Endothelial cell of umbilical vein (primary cell): ENCODE results near the gene PLEKHS1. TPM values are rescaled to one million over a fixed set of nuclear protein-coding genes. Genes with fewer than 3 reads are reported as not detected.

ENCODE experiments used
- Bru-seq: library from RNA; stranded (reverse); fragments of 400-500 nt; gene quantifications from one replicate; lab custom pipeline; 2021; lab: Mats Ljungman, UMichigan
- BruChase-seq, 2 experiments: library from RNA; stranded (reverse); fragments of 400-500 nt; gene quantifications; one replicate each; lab custom pipeline; 2021; lab: Mats Ljungman, UMichigan
- BruUV-seq: library from RNA; stranded (reverse); fragments of 400-500 nt; replicated peaks from 2 replicates; lab custom pipeline; 2021; lab: Mats Ljungman, UMichigan
- CTCF ChIA-PET: fragments of 300-600, 350-600 bp; sonication (Branson Sonifier 250); formaldehyde crosslinking; loops from one replicate; lab custom pipeline; 2021; ENCODE audit warnings: antibody characterized with exemption, inconsistent platforms; lab: Charles Lee
- POLR2A ChIA-PET: fragments of 300-600, 350-600 bp; sonication (Branson Sonifier 250); formaldehyde crosslinking; loops from one replicate; lab custom pipeline; 2021; ENCODE audit warnings: antibody characterized with exemption, inconsistent platforms; lab: Charles Lee
- DNase-seq: peaks from one replicate; pipeline ENCODE4 v3.0.0-alpha.2; 2011; ENCODE audit warnings: low read depth, low spot score
- FAIRE-seq: peaks from 2 replicates; lab custom pipeline; 2011; peaks lifted over from hg19 to GRCh38; lab: Jason Lieb, UNC
- H2AFZ ChIP-seq: 2 replicates; pipeline ENCODE4 v1.6.0; 2012; ENCODE audit warnings: low read depth, low read length, control low read depth, inconsistent platforms
- H3K27ac ChIP-seq: 2 replicates; pipeline ENCODE4 v1.5.1; 2011; ENCODE audit warnings: low read depth, mild to moderate bottlenecking, control low read depth, low read length, moderate library complexity; ENCODE audit not compliant: insufficient read depth
- H3K27me3 ChIP-seq, 2 experiments: 2 replicates each; pipeline versions ENCODE4 v1.6.0 to v1.6.1; 2011; ENCODE audit warnings: low read length in 2 of 2, mixed read lengths in 1 of 2; ENCODE audit not compliant: control insufficient read depth in 2 of 2, insufficient read depth in 2 of 2
- H3K36me3 ChIP-seq, 2 experiments: 2 replicates in 1 of 2; 3 replicates in 1 of 2; pipeline ENCODE4 v1.5.1; 2011; ENCODE audit warnings: low read length in 2 of 2, mild to moderate bottlenecking in 1 of 2, moderate library complexity in 1 of 2; ENCODE audit not compliant: control insufficient read depth in 2 of 2, insufficient read depth in 2 of 2; ENCODE audit errors: extremely low read depth in 1 of 2
- H3K4me1 ChIP-seq: 3 replicates; pipeline ENCODE4 v1.5.1; 2011; ENCODE audit warnings: mild to moderate bottlenecking, low read length; ENCODE audit not compliant: control insufficient read depth, insufficient read depth; ENCODE audit errors: extremely low read depth
- H3K4me2 ChIP-seq: 2 replicates; pipeline ENCODE4 v1.6.1; 2011; ENCODE audit warnings: low read length, control low read depth, mixed read lengths; ENCODE audit not compliant: insufficient read depth
- H3K4me3 ChIP-seq, 3 experiments: fragments of 200-600 bp in 1 of 3; sonication (generic), shearing (Covaris generic) in 1 of 3; replicated peaks in 1 of 3; 2 replicates each; pipeline ENCODE4 v1.5.1; 2011 to 2016; ENCODE audit warnings: control low read depth in 3 of 3, low read length in 3 of 3, mild to moderate bottlenecking in 2 of 3, inconsistent platforms in 1 of 3, low read depth in 1 of 3, moderate library complexity in 1 of 3; ENCODE audit not compliant: insufficient read depth in 1 of 3
- H3K79me2 ChIP-seq: 2 replicates; pipeline ENCODE4 v1.6.0; 2012; ENCODE audit warnings: low read length, inconsistent platforms; ENCODE audit not compliant: control insufficient read depth, insufficient read depth
- H3K9ac ChIP-seq: replicated peaks from 2 replicates; pipeline ENCODE3; 2011; ENCODE audit warnings: low read length, control low read depth; ENCODE audit not compliant: insufficient read depth; ENCODE audit errors: extremely low read depth
- H3K9me1 ChIP-seq: replicated peaks from 3 replicates; pipeline ENCODE4 v1.6.0; 2011; ENCODE audit warnings: mild to moderate bottlenecking, low read length; ENCODE audit not compliant: control insufficient read depth, insufficient read depth; ENCODE audit errors: extremely low read depth
- H3K9me3 ChIP-seq: replicated peaks from 2 replicates; pipeline ENCODE4 v1.5.1; 2012; ENCODE audit warnings: low read length, inconsistent platforms; ENCODE audit not compliant: control insufficient read depth, insufficient read depth
- H4K20me1 ChIP-seq: replicated peaks from 2 replicates; pipeline ENCODE3; 2011; ENCODE audit warnings: mild to moderate bottlenecking, low read length; ENCODE audit not compliant: control insufficient read depth, insufficient read depth; ENCODE audit errors: extremely low read depth
- CTCF ChIP-seq, 2 donors: IDR thresholded peaks; 1 replicate in 1 of 2; 2 replicates in 1 of 2; pipeline ENCODE4 v1.5.1; 2011; ENCODE audit warnings: low read length in 2 of 2, mild to moderate bottlenecking in 2 of 2, moderate library complexity in 2 of 2, control low read depth in 1 of 2, inconsistent platforms in 1 of 2, low read depth in 1 of 2; ENCODE audit not compliant: insufficient read depth in 1 of 2; ENCODE audit errors: extremely low read depth in 1 of 2
- EZH2 ChIP-seq: IDR thresholded peaks from 2 replicates; pipeline ENCODE4 v1.6.1; 2012; ENCODE audit warnings: borderline replicate concordance, low read depth, mild to moderate bottlenecking, moderate library complexity, low read length, inconsistent platforms; ENCODE audit not compliant: severe bottlenecking
- MYC ChIP-seq: IDR thresholded peaks from one replicate; pipeline ENCODE4 v1.6.1; 2011; ENCODE audit warnings: mild to moderate bottlenecking, low read depth, low read length
- POLR2AphosphoS5 ChIP-seq: IDR thresholded peaks from 2 replicates; pipeline ENCODE4 v1.6.1; 2012; ENCODE audit warnings: low read depth, mild to moderate bottlenecking, control low read depth, low read length, moderate library complexity; ENCODE audit not compliant: insufficient read depth
- dilution Hi-C: fragments of 300-500 bp; cut with MboI; formaldehyde crosslinking; loops from one replicate; pipeline ENCODE4 v1.15.0; 2019; ENCODE audit warnings: low sequenced_read_pairs; ENCODE audit not compliant: extremely low pct_ligation_motif_present
- intact Hi-C: fragments of 100-400 bp; cut with micrococcal nuclease; formaldehyde crosslinking; loops from one replicate; pipeline ENCODE4 v1.10.0; 2022
- long read RNA-seq: library from polyadenylated mRNA; stranded (forward); transcript quantifications from one replicate; pipeline ENCODE4 v2.0.0, GENCODE V29; 2021
- polyA minus RNA-seq, 3 experiments: library from RNA; depleted of rRNA, polyadenylated mRNA; stranded (reverse); fragments of >200 nt; gene quantifications; 1 replicate in 1 of 3; 2 replicates in 2 of 3; pipeline ENCODE4 v1.2.3, GENCODE V29; 2011
- polyA plus RNA-seq, 4 experiments: library from polyadenylated mRNA; depleted of rRNA in 3 of 4; stranded (reverse) in 3 of 4; unstranded in 1 of 4; fragments of >200 nt; gene quantifications; 2 replicates each; pipeline versions ENCODE4 v1.2.1 to v1.2.3, GENCODE V29; 2011 to 2012; ENCODE audit warnings: missing spikeins in 1 of 4
- total RNA-seq: library from RNA; stranded (reverse); gene quantifications from 2 replicates; pipeline ENCODE4 v1.2.3, GENCODE V29; 2021

The PLEKHS1 gene
- not detected in 2 replicates for total RNA-seq
- polyA plus RNA-seq, result not detected in 2 replicates
- not detected in 2 replicates for polyA plus RNA-seq (2011; cell fraction: cytosol; rRNA removed)
- polyA plus RNA-seq (2011; cell fraction: nucleus; rRNA removed), result not detected in 2 replicates
- polyA plus RNA-seq (2012), result not detected in 2 replicates
- polyA minus RNA-seq, result not detected in 2 replicates
- polyA minus RNA-seq (2011; cell fraction: cytosol; rRNA and poly(A)+ RNA removed), result not detected
- polyA minus RNA-seq (2011; cell fraction: nucleus; rRNA and poly(A)+ RNA removed), result not detected in 2 replicates
- Bru-seq, nascent RNA, result percentile 3 among the genes with signal in this experiment
- percentile 12 among the genes with signal in this experiment for BruChase-seq, experiment 1, labeled RNA remaining after a 6-hour chase
- percentile 15 among the genes with signal in this experiment for BruChase-seq, experiment 2, labeled RNA remaining after a 2-hour chase
- long read RNA-seq, result 0 reads

- Histone ChIP-seq H3K9ac (no peak within 1 kb of the TSS), H2AFZ (no peak within 1 kb of the TSS), H4K20me1 (no peaks in the 10 kb centered on the region), H3K9me1 (no peaks in the 10 kb centered on the region), H3K9me3 (no peaks in the 10 kb centered on the region), H3K27ac (no peak within 1 kb of the TSS), H3K79me2 (no peaks in the 10 kb centered on the region), H3K4me2 (no peak within 1 kb of the TSS), H3K4me1 (no peaks in the 10 kb centered on the region), H3K36me3 (no peaks in the 10 kb centered on the region), H3K27me3 (peaks cover 0 to 2% of the 10 kb centered on the region in 2 experiments), H3K4me3 (no peak within 1 kb of the TSS)
- DNase-seq (no peak), FAIRE-seq (no peak)
- dilution Hi-C loops, result no loop called here
- CTCF ChIA-PET, result no interaction called here
- POLR2A ChIA-PET, result no interaction called here
- no TSS peak for BruUV-seq
- TF ChIP-seq EZH2 (no peak), MYC (no peak)
- intact Hi-C loops, result no loop called here
These were observed at the start of gene PLEKHS1 for GRCh38 chr10:113751181-113751732. PLEKHS1 (plus strand) TSS chr10:113751682; CDS start chr10:113755278, 3,596 bp downstream.

GRCh38 chr10:113704637-113705343 is 46.7 kb upstream of the PLEKHS1 start:
- Histone ChIP-seq H3K4me1 (peaks cover 20% of the 10 kb centered on the region), H3K27me3 (no peaks in the 10 kb centered on the region), H3K27ac (no peak overlapping the region), H3K4me2 (no peak overlapping the region), H3K9ac (no peak overlapping the region), H3K36me3 (peaks cover 0 to 5% of the 10 kb centered on the region in 2 experiments), H2AFZ (no peak overlapping the region), H3K9me3 (no peaks in the 10 kb centered on the region), H3K79me2 (no peaks in the 10 kb centered on the region), H3K9me1 (no peaks in the 10 kb centered on the region), H3K4me3 (no peak overlapping the region), H4K20me1 (no peaks in the 10 kb centered on the region)
- intact Hi-C loops (loop anchor here (1.0 to 5.0 kb wide), 6 partner anchors 25 to 600 kb away; partner anchors contain the start of genes ADRB1 and CASP7), dilution Hi-C loops (no loop called here)
- no TSS peak for BruUV-seq
- DNase-seq, result peak; percentile 50
- POLR2A ChIA-PET, result no interaction called here
- peak; percentile 86 for FAIRE-seq
- CTCF ChIA-PET, result interaction anchor here (0.6 to 3.1 kb wide), 16 partner anchors 8 to 1425 kb away, joined by 3 to 52 read pairs (median 4); partner anchors contain the start of gene CASP7
- TF ChIP-seq POLR2AphosphoS5 (no peak), CTCF (IDR thresholded peaks at IDR 0.05; ENCODE audit: extremely low read depth in 1 of 2, insufficient read depth in 1 of 2, low read depth in 1 of 2, low read length in 2 of 2) (peak; percentile 52 to 59)
